GM12865 (cell line): ENCODE results near the gene CD160.

Experiments used
- DNase-seq: peaks from one replicate; pipeline ENCODE4 v3.0.0; 2010; ENCODE audit warnings: low read depth
- H3K4me3 ChIP-seq: 2 replicates; pipeline ENCODE4 v1.5.1; 2011; ENCODE audit warnings: mild to moderate bottlenecking, low read depth, low read length, control low read depth
- TF ChIP-seq, protein P1 (sequence below): IDR thresholded peaks from 2 replicates; pipeline ENCODE4 v1.5.1; 2011; ENCODE audit warnings: low read length, control low read depth, low read depth, inconsistent platforms; ENCODE audit not compliant: insufficient read depth; ENCODE audit errors: missing control alignments

CD160 gene

DNA sequence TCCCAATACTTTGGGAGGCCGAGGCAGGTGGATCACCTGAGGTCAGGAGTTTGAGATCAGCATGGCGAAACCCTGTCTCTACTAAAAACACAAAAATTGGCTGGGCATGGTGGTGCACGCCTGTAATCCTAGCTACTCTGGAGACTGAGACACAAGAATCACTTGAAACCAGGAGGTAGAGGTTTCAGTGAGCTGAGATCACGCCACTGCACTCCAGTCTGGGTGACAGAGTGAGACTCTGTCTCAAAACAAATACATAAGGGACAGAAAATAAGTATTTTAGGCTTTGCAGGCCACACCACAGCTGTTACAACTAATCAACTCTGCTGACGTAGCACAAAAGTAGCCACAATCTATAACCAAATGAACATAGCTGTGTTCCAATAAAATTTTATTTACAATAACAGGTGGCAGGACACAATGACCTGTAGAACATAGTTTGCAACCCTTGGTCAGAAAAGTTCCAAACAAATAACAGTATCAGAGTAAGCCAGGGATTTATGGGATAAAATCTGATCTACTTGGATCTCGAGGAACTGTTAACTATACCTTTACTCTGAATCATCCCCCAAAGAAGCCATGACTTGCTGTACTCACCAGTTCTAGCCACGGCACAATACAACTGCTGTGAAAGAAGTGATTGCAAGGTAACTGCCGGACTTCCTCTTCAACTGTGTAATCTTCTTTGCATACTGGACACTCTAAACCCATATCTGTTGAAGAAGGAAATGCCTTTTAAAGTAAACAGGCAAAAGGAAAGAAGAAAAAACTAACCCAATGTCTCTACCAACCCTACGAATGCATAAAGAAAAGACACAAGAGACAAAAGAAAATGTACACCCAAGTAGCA lies 28.3 kb downstream of the CD160 start:
- no peak overlapping the region for H3K4me3 ChIP-seq
- no peak for DNase-seq
- TF ChIP-seq, protein P1, sequence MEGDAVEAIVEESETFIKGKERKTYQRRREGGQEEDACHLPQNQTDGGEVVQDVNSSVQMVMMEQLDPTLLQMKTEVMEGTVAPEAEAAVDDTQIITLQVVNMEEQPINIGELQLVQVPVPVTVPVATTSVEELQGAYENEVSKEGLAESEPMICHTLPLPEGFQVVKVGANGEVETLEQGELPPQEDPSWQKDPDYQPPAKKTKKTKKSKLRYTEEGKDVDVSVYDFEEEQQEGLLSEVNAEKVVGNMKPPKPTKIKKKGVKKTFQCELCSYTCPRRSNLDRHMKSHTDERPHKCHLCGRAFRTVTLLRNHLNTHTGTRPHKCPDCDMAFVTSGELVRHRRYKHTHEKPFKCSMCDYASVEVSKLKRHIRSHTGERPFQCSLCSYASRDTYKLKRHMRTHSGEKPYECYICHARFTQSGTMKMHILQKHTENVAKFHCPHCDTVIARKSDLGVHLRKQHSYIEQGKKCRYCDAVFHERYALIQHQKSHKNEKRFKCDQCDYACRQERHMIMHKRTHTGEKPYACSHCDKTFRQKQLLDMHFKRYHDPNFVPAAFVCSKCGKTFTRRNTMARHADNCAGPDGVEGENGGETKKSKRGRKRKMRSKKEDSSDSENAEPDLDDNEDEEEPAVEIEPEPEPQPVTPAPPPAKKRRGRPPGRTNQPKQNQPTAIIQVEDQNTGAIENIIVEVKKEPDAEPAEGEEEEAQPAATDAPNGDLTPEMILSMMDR = no peak

DNA sequence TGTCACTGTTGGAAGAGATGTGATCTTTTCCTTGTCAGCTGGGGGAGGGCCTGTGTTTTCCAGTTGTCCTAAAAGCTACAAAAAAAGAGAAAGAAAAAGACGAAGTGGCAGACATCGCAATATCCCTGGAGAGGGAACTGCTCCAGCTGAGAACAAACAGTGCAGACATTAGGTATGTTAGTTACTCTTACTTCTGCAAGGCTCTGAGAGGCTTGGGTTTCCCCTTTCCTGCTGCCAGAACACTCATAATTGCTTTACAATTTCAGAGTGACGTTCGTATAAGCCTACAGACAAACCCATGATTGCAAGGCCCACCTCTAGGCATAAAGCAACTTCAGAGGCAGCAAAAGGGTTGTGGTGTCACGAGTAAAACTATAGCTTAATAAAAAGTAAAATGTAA lies 31.1 kb downstream of the CD160 start:
- TF ChIP-seq, protein P1 = no peak
- no peak overlapping the region for H3K4me3 ChIP-seq
- DNase-seq = no peak

DNA sequence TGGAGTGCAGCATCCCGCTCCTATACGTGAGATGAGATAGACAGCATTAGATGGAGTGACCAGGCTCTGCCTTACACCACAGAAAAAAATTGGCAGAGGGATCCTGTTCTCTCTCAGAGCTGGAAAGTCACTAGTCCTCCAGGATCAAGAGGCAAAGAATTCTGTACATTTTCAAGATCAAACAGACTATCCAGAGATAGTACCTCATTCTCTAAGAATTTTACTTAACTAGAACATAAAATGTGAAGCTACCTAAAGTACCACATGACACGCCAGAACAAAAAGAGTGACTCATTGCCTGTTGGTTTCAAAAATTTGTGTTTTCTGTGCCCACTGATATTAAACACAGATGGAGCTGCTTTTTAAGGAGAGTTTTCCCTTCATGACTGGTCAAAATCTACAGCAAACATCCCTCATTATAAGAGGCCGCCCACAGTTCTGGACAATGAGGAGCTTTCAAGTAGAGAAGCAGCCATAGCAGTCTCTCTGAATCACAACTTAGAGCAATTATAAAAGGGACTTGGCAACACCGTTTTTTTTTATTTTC lies 32.3 kb downstream of the CD160 start:
- H3K4me3 ChIP-seq = no peak overlapping the region
- TF ChIP-seq, protein P1 = no peak
- no peak for DNase-seq

DNA sequence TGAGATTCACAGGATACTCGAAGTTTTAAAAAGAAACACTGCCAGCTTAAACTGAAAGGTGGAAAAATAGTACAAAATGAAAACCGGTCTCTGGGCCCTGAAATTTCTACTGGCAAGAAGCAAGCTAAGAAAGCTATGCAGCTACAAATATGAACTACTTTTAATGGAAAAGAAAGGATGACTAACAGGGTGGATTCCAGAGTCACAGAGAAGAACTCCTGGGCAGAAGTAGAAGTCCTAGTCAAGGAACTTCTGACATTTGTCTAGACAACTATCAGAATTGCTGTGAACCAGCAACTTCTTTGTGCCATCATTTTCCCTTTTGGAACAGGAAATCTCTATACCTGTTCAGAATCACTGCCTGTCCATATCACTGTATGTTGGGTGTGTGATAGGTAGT lies 38.1 kb downstream of the CD160 start:
- TF ChIP-seq, protein P1 = no peak
- DNase-seq = no peak
- H3K4me3 ChIP-seq = no peak overlapping the region

DNA sequence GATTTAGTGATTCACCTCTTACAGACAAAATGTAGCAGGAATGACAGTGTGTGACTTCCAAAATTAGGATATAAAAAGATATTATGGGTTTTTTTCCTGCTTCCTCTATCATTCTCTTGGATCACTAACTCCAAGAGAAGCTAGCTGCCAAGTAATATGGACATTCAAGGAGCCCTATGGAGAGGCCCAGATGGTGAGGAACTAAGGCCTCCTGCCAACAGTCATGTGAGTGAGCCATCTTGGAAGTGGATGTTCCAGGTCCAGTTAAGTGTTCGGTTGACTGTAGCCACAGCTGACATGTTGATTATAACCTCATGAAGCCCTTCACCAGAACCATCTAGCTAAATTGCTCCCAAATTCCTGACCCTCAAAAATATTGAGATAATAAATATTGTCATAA lies 38.8 kb downstream of the CD160 start:
- TF ChIP-seq, protein P1 = no peak
- no peak overlapping the region for H3K4me3 ChIP-seq

DNA sequence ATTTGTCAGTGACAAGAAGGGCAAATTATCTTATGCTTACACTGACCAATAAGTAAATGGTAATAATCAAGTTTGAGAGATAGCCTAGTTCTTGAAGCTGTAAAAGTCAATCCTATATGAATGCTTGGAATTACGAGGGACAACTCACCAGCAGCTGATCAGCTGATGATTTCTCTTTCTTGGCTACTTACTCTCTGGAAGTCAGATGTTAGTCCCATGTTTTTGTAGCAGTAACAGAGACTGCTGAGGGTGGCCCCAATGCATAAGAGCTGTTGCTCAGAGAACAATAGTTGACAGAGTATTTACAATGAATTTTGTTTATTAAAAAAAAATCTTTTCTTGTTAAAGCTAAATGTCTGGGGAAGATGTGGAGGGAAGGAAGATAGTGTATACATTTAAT lies 39.3 kb downstream of the CD160 start:
- TF ChIP-seq, protein P1 = no peak
- no peak for DNase-seq
- no peak overlapping the region for H3K4me3 ChIP-seq

More for the DNA sequence above, 38.8 kb downstream of the CD160 start:
- DNase-seq = no peak
